ENCODE results near the gene GNL1. TPM values are rescaled to one million over a fixed set of nuclear protein-coding genes. Genes with fewer than 3 reads are reported as not detected.

Gene GNL1
- total and polyA plus RNA-seq, 12 donors: 17.3 to 34.1 (median 20.1) TPM

DNA sequence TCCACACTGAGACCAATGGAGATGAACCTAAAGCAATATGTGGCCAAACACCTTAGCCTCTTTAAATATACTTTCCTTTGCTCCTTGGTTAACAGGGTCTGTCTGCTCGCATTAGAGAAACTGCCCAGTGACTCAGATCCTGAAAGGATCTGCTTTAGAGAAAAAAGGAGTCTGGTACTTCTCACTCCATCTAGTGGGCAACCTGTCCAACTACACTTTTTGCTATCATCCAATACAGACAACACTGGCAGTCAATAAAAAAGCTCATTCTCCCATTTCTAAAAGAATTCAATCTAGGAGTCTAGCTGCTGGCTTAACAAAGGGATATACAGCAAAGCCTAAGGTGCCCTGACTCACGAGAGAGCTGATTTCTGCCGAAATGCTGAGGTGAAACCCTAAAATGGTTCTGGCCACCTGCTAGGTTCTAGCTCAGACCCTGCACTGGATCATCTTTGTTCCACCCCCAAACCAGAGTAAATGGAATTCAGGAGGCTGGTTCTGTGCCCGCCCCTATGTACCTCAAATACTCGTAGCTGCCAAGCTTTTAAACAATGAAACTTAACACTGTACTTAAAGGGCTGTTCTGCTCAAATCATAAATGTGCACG lies 11.5 kb downstream of the GNL1 start:
- ATAC-seq: peak in 7 of 8 donors; percentile 21 to 60 (median 53)
- intact Hi-C loops (cut with DNase I): loop anchor here in 6 of 10 donors (1.0 to 10.0 kb wide), 7 partner anchors 53 to 128 kb away; partner anchors contain the start of gene DHX16 (in 1 of the 6)
- no peak overlapping the region for H3K4me3 ChIP-seq
- DNase-seq: peak in 1 of 2 donors; percentile 26
- TF ChIP-seq, protein P1, sequence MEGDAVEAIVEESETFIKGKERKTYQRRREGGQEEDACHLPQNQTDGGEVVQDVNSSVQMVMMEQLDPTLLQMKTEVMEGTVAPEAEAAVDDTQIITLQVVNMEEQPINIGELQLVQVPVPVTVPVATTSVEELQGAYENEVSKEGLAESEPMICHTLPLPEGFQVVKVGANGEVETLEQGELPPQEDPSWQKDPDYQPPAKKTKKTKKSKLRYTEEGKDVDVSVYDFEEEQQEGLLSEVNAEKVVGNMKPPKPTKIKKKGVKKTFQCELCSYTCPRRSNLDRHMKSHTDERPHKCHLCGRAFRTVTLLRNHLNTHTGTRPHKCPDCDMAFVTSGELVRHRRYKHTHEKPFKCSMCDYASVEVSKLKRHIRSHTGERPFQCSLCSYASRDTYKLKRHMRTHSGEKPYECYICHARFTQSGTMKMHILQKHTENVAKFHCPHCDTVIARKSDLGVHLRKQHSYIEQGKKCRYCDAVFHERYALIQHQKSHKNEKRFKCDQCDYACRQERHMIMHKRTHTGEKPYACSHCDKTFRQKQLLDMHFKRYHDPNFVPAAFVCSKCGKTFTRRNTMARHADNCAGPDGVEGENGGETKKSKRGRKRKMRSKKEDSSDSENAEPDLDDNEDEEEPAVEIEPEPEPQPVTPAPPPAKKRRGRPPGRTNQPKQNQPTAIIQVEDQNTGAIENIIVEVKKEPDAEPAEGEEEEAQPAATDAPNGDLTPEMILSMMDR (IDR thresholded peaks at IDR 0.05): peak; percentile 63 to 88 (median 79)
- peaks cover 3 to 27% (median 17%) of the 10 kb centered on the region in 9 donors for H3K4me1 ChIP-seq
- peak overlapping the region in 3 of 10 donors; percentile 17 to 57 (median 45) for H3K27ac ChIP-seq
- peaks cover 0 to 7% (median 0%) of the 10 kb centered on the region in 7 donors for H3K27me3 ChIP-seq
- WGBS, 2 donors: 36 to 39% methylated on average over 6 of the region's 6 CpGs
- peaks cover 0 to 49% (median 17%) of the 10 kb centered on the region in 9 donors for H3K36me3 ChIP-seq
- no peaks in the 10 kb centered on the region for H3K9me3 ChIP-seq

DNA sequence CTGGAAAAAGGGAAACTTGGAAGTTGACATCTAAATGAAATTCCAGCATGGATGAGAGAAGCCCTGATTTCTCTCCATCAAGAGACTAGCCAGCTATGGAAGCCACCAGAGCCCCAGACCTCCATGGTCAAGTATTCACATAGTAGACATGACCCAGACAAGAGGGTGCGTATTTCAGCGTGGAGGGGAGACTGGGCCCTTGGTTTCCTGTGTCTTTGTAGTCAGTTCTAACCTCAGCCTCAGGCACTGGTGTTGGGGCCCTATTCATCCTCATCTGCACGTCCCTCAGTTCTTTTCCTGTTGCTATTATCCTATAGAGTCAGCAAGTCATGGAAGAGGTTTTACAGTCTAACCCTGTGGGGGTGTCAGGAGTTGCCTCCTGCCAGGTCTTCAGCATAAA lies 12.5 kb downstream of the GNL1 start:
- Histone ChIP-seq H3K4me1 (peaks cover 3 to 27% (median 17%) of the 10 kb centered on the region in 9 donors), H3K27ac (peak overlapping the region in 2 of 10 donors; percentile 17 to 57), H3K4me3 (no peak overlapping the region), H3K9me3 (no peaks in the 10 kb centered on the region), H3K36me3 (peaks cover 0 to 40% (median 17%) of the 10 kb centered on the region in 9 donors), H3K27me3 (peaks cover 0 to 7% (median 0%) of the 10 kb centered on the region in 7 donors)
- ATAC-seq (no peak), DNase-seq (no peak)
- intact Hi-C loops (cut with DNase I): loop anchor here in 6 of 10 donors (1.0 to 10.0 kb wide), 7 partner anchors 53 to 128 kb away; partner anchors contain the start of gene DHX16 (in 1 of the 6)
- WGBS, 2 donors: 81 to 87% methylated on average over 3 of the region's 3 CpGs
- TF ChIP-seq, protein P1 (IDR thresholded peaks at IDR 0.05): no peak

DNA sequence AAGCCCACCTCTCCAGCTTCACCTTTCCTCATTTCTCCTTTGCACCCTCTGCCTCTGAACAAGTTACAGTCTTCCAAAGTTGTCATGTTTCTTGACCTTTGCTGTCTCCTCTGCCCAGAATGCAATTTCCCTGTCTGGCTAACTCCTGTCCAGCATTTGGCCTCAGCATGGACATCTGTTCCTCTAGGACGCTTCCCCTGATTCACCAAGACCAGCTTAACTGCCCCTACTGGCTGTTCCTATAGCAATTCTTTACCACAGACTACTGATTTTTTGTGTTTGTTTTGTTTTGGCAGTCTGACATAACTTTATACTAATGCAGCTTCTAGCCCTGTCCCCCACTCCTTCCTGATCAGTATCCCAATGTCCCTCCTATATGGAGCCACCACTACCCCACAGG lies 13.4 kb downstream of the GNL1 start:
- intact Hi-C loops (cut with DNase I): loop anchor here in 6 of 10 donors (5.0 to 10.0 kb wide), 5 partner anchors 54 to 129 kb away; partner anchors contain the start of gene DHX16 (in 1 of the 6)

DNA sequence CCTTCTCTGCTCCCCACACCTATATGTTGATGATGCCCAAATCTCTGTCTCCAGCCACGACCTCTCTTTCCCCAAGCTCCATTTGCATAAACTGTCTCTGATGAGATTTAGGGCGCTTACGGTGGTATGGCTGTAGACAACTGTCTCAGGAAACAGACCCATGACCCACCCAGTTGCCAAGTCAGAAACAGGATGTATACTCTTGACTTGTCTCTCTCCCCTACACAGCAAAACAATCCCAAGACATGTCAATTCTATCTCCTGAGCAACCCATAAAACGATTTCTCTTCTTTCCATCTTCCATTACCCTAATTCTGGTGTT lies 13.9 kb downstream of the GNL1 start:
- H3K27ac ChIP-seq: peak overlapping the region; percentile 13 to 71 (median 64)
- H3K4me1 ChIP-seq: peaks cover 3 to 27% (median 17%) of the 10 kb centered on the region in 9 donors
- H3K36me3 ChIP-seq: peaks cover 0 to 25% (median 17%) of the 10 kb centered on the region in 9 donors
- no peaks in the 10 kb centered on the region for H3K9me3 ChIP-seq
- TF ChIP-seq, protein P1 (IDR thresholded peaks at IDR 0.05): no peak
- peak overlapping the region in 5 of 10 donors; percentile 16 to 52 (median 50) for H3K4me3 ChIP-seq
- no peak for DNase-seq
- WGBS, 2 donors: 12 to 14% methylated on average over 4 of the region's 4 CpGs
- H3K27me3 ChIP-seq: peaks cover 0 to 7% (median 0%) of the 10 kb centered on the region in 7 donors
- intact Hi-C loops (cut with DNase I): loop anchor here in 6 of 10 donors (5.0 to 10.0 kb wide), 5 partner anchors 55 to 130 kb away; partner anchors contain the start of gene DHX16 (in 1 of the 6)
- peak in 3 of 8 donors; percentile 10 to 52 (median 20) for ATAC-seq

More for the DNA sequence above, 13.4 kb downstream of the GNL1 start:
- H3K27ac ChIP-seq: peak overlapping the region; percentile 13 to 71 (median 64)
- peaks cover 3 to 27% (median 17%) of the 10 kb centered on the region in 9 donors for H3K4me1 ChIP-seq
- 69 to 75% methylated on average over 1 of the region's 1 CpG for WGBS, 2 donors
- no peaks in the 10 kb centered on the region for H3K9me3 ChIP-seq
- H3K4me3 ChIP-seq: no peak overlapping the region
- DNase-seq: no peak
- TF ChIP-seq, protein P1 (IDR thresholded peaks at IDR 0.05): peak in 1 of 9 donors; percentile 5
- H3K36me3 ChIP-seq: peaks cover 0 to 31% (median 17%) of the 10 kb centered on the region in 9 donors
- H3K27me3 ChIP-seq: peaks cover 0 to 7% (median 0%) of the 10 kb centered on the region in 7 donors
- ATAC-seq: no peak

Measured in heart right ventricle (tissue), 16 donors.